ENCODE data around the gene AZIN2. TPM values are rescaled to one million over a fixed set of nuclear protein-coding genes. Genes with fewer than 3 reads are reported as not detected.

AZIN2 gene
- total and polyA plus RNA-seq, 10 of the 15 experiments (the other 5 are each of a cell fraction or from before 2014, with no cell fraction given) = 0.02 to 0.85 (median 0.23) TPM

DNA sequence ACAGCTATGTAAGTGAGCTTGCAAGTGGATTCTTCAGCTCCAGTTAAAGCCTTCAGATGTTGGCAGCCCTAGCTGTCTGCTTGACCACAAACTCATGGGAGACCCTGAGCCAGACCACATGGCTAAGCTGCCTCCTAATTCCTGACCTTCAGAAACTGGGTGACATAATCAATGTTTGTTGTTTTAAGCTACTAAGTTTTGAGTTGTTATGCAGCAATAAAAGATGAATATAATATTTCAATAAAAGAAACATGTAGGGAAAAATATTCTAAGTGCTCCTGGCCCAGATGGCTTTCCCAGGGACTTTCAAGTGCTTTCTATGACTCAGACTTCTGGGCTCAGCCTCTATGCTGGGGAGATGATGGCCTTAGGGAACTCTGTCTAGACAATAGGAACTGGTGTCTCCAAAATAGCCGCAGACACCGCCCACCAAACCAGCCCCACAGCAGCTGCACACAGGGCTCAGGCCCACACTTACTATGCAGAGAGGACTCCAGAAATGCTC is 20.3 kb upstream of the AZIN2 start:
- no peaks in the 10 kb centered on the region for H4K20me1 ChIP-seq (ENCODE audit: control insufficient read depth, insufficient read depth)
- peaks cover 9% of the 10 kb centered on the region for H3K4me1 ChIP-seq (ENCODE audit: control insufficient read depth, insufficient read depth, low read length)
- H3K79me2 ChIP-seq (ENCODE audit: control insufficient read depth, insufficient read depth, low read length) = no peaks in the 10 kb centered on the region
- BruUV-seq (replicated peaks) = no TSS peak
- no peak overlapping the region for H3K4me2 ChIP-seq (ENCODE audit: control insufficient read depth, insufficient read depth)
- H3K4me3 ChIP-seq = no peak overlapping the region
- H3K9ac ChIP-seq (ENCODE audit: control insufficient read depth, insufficient read depth, low read length) = no peak overlapping the region
- intact Hi-C loops (cut with micrococcal nuclease; ENCODE audit: unreplicated experiment) = no loop called here
- ChIA-PET SMC1A (ENCODE audit: uncharacterized antibody, unreplicated experiment) (interaction anchor here (1.6 kb wide), 1 partner anchor 13 kb away, joined by 4 read pairs; no protein-coding TSS in a partner anchor), RAD21 (ENCODE audit: unreplicated experiment) (interaction anchor here (0.7 kb wide), 1 partner anchor 15 kb away, joined by 3 read pairs; no protein-coding TSS in a partner anchor), CTCF (interaction anchor here (8.2 kb wide), 1 partner anchor 126 kb away, joined by 183 read pairs; no protein-coding TSS in a partner anchor), POLR2A (interaction anchor here (0.7 kb wide), 1 partner anchor 128 kb away, joined by 3 read pairs; no protein-coding TSS in a partner anchor)
- H3K27ac ChIP-seq (ENCODE audit: control insufficient read depth, insufficient read depth) = no peak overlapping the region
- FAIRE-seq (no peak), ATAC-seq (no peak), DNase-seq (ENCODE audit: low read depth, low spot score) (no peak)
- 50% methylated on average over 2 of the region's 2 CpGs for WGBS (ENCODE audit: insufficient coverage, insufficient replicate concordance, low lambda C conversion rate, missing lambda C conversion rate)
- H3K9me3 ChIP-seq (replicated peaks; ENCODE audit: control insufficient read depth, insufficient read depth, low read length) = no peaks in the 10 kb centered on the region; the same call in 1 of the 3 replicates
- no peak overlapping the region for H2AFZ ChIP-seq (ENCODE audit: control insufficient read depth, low read depth, low read length)
- in situ Hi-C loops (cut with MboI) = no loop called here
- no peaks in the 10 kb centered on the region for H3K36me3 ChIP-seq (ENCODE audit: control insufficient read depth in 2 of 2, insufficient read depth in 2 of 2, low read length in 1 of 2)
- no peaks in the 10 kb centered on the region for H3K27me3 ChIP-seq (replicated peaks in 1 of 2; ENCODE audit: control insufficient read depth in 2 of 2, insufficient read depth in 2 of 2, low read length in 1 of 2)
- TF ChIP-seq SMARCA5 (IDR thresholded peaks at IDR 0.05) (no peak), BCL11A (IDR thresholded peaks at IDR 0.05; ENCODE audit: low read depth, low read length) (no peak), ETV6 (conservative IDR thresholded peaks at IDR 0.05 in 1 of 2, IDR thresholded peaks at IDR 0.05 in 1 of 2; ENCODE audit: borderline replicate concordance in 1 of 2, low read depth in 1 of 2) (no peak), MTA2 (IDR thresholded peaks at IDR 0.05; ENCODE audit: low read depth) (no peak), CREM (IDR thresholded peaks at IDR 0.05; ENCODE audit: low read depth) (no peak), MXI1 (IDR thresholded peaks at IDR 0.05; ENCODE audit: low read depth, low read length) (no peak), BACH1 (IDR thresholded peaks at IDR 0.05; ENCODE audit: borderline replicate concordance) (no peak), DPF2 (IDR thresholded peaks at IDR 0.05) (no peak), CEBPB (IDR thresholded peaks at IDR 0.05; ENCODE audit: borderline replicate concordance in 1 of 2, low read depth in 2 of 2, low read length in 2 of 2) (no peak)
- TF ChIP-seq, protein P1, sequence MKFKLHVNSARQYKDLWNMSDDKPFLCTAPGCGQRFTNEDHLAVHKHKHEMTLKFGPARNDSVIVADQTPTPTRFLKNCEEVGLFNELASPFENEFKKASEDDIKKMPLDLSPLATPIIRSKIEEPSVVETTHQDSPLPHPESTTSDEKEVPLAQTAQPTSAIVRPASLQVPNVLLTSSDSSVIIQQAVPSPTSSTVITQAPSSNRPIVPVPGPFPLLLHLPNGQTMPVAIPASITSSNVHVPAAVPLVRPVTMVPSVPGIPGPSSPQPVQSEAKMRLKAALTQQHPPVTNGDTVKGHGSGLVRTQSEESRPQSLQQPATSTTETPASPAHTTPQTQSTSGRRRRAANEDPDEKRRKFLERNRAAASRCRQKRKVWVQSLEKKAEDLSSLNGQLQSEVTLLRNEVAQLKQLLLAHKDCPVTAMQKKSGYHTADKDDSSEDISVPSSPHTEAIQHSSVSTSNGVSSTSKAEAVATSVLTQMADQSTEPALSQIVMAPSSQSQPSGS (IDR thresholded peaks at IDR 0.05; ENCODE audit: low read length) = no peak
- TF ChIP-seq, protein P2, sequence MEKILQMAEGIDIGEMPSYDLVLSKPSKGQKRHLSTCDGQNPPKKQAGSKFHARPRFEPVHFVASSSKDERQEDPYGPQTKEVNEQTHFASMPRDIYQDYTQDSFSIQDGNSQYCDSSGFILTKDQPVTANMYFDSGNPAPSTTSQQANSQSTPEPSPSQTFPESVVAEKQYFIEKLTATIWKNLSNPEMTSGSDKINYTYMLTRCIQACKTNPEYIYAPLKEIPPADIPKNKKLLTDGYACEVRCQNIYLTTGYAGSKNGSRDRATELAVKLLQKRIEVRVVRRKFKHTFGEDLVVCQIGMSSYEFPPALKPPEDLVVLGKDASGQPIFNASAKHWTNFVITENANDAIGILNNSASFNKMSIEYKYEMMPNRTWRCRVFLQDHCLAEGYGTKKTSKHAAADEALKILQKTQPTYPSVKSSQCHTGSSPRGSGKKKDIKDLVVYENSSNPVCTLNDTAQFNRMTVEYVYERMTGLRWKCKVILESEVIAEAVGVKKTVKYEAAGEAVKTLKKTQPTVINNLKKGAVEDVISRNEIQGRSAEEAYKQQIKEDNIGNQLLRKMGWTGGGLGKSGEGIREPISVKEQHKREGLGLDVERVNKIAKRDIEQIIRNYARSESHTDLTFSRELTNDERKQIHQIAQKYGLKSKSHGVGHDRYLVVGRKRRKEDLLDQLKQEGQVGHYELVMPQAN (conservative IDR thresholded peaks at IDR 0.05) = no peak
- TF ChIP-seq, protein P3, sequence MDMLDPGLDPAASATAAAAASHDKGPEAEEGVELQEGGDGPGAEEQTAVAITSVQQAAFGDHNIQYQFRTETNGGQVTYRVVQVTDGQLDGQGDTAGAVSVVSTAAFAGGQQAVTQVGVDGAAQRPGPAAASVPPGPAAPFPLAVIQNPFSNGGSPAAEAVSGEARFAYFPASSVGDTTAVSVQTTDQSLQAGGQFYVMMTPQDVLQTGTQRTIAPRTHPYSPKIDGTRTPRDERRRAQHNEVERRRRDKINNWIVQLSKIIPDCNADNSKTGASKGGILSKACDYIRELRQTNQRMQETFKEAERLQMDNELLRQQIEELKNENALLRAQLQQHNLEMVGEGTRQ (IDR thresholded peaks at IDR 0.05; ENCODE audit: borderline replicate concordance, low read depth, low read length) = no peak
- TF ChIP-seq, protein P4, sequence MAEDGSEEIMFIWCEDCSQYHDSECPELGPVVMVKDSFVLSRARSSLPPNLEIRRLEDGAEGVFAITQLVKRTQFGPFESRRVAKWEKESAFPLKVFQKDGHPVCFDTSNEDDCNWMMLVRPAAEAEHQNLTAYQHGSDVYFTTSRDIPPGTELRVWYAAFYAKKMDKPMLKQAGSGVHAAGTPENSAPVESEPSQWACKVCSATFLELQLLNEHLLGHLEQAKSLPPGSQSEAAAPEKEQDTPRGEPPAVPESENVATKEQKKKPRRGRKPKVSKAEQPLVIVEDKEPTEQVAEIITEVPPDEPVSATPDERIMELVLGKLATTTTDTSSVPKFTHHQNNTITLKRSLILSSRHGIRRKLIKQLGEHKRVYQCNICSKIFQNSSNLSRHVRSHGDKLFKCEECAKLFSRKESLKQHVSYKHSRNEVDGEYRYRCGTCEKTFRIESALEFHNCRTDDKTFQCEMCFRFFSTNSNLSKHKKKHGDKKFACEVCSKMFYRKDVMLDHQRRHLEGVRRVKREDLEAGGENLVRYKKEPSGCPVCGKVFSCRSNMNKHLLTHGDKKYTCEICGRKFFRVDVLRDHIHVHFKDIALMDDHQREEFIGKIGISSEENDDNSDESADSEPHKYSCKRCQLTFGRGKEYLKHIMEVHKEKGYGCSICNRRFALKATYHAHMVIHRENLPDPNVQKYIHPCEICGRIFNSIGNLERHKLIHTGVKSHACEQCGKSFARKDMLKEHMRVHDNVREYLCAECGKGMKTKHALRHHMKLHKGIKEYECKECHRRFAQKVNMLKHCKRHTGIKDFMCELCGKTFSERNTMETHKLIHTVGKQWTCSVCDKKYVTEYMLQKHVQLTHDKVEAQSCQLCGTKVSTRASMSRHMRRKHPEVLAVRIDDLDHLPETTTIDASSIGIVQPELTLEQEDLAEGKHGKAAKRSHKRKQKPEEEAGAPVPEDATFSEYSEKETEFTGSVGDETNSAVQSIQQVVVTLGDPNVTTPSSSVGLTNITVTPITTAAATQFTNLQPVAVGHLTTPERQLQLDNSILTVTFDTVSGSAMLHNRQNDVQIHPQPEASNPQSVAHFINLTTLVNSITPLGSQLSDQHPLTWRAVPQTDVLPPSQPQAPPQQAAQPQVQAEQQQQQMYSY (CRISPR knock-in tag; IDR thresholded peaks at IDR 0.05) = no peak
